Endothelial cell of umbilical vein (primary cell): ENCODE data around the gene GIMAP7. TPM values are rescaled to one million over a fixed set of nuclear protein-coding genes. Genes with fewer than 3 reads are reported as not detected.

Experiments
- BruUV-seq: library from RNA; stranded (reverse); fragments of 400-500 nt; replicated peaks from 2 replicates; lab custom pipeline; 2021; lab: Mats Ljungman, UMichigan
- CTCF ChIA-PET: fragments of 300-600, 350-600 bp; sonication (Branson Sonifier 250); formaldehyde crosslinking; loops from one replicate; lab custom pipeline; 2021; ENCODE audit warnings: antibody characterized with exemption, inconsistent platforms; lab: Charles Lee
- POLR2A ChIA-PET: fragments of 300-600, 350-600 bp; sonication (Branson Sonifier 250); formaldehyde crosslinking; loops from one replicate; lab custom pipeline; 2021; ENCODE audit warnings: antibody characterized with exemption, inconsistent platforms; lab: Charles Lee
- DNase-seq: peaks from one replicate; pipeline ENCODE4 v3.0.0-alpha.2; 2011; ENCODE audit warnings: low read depth, low spot score
- FAIRE-seq: peaks from 2 replicates; lab custom pipeline; 2011; peaks lifted over from hg19 to GRCh38; lab: Jason Lieb, UNC
- H2AFZ ChIP-seq: 2 replicates; pipeline ENCODE4 v1.6.0; 2012; ENCODE audit warnings: low read depth, low read length, control low read depth, inconsistent platforms
- H3K27ac ChIP-seq: 2 replicates; pipeline ENCODE4 v1.5.1; 2011; ENCODE audit warnings: low read depth, mild to moderate bottlenecking, control low read depth, low read length, moderate library complexity; ENCODE audit not compliant: insufficient read depth
- H3K27me3 ChIP-seq, 2 experiments: 2 replicates each; pipeline versions ENCODE4 v1.6.0 to v1.6.1; 2011; ENCODE audit warnings: low read length in 2 of 2, mixed read lengths in 1 of 2; ENCODE audit not compliant: control insufficient read depth in 2 of 2, insufficient read depth in 2 of 2
- H3K36me3 ChIP-seq, 2 experiments: 2 replicates in 1 of 2; 3 replicates in 1 of 2; pipeline ENCODE4 v1.5.1; 2011; ENCODE audit warnings: low read length in 2 of 2, mild to moderate bottlenecking in 1 of 2, moderate library complexity in 1 of 2; ENCODE audit not compliant: control insufficient read depth in 2 of 2, insufficient read depth in 2 of 2; ENCODE audit errors: extremely low read depth in 1 of 2
- H3K4me1 ChIP-seq: 3 replicates; pipeline ENCODE4 v1.5.1; 2011; ENCODE audit warnings: mild to moderate bottlenecking, low read length; ENCODE audit not compliant: control insufficient read depth, insufficient read depth; ENCODE audit errors: extremely low read depth
- H3K4me2 ChIP-seq: 2 replicates; pipeline ENCODE4 v1.6.1; 2011; ENCODE audit warnings: low read length, control low read depth, mixed read lengths; ENCODE audit not compliant: insufficient read depth
- H3K4me3 ChIP-seq, 3 experiments: fragments of 200-600 bp in 1 of 3; sonication (generic), shearing (Covaris generic) in 1 of 3; replicated peaks in 1 of 3; 2 replicates each; pipeline ENCODE4 v1.5.1; 2011 to 2016; ENCODE audit warnings: control low read depth in 3 of 3, low read length in 3 of 3, mild to moderate bottlenecking in 2 of 3, inconsistent platforms in 1 of 3, low read depth in 1 of 3, moderate library complexity in 1 of 3; ENCODE audit not compliant: insufficient read depth in 1 of 3
- H3K79me2 ChIP-seq: 2 replicates; pipeline ENCODE4 v1.6.0; 2012; ENCODE audit warnings: low read length, inconsistent platforms; ENCODE audit not compliant: control insufficient read depth, insufficient read depth
- H3K9ac ChIP-seq: replicated peaks from 2 replicates; pipeline ENCODE3; 2011; ENCODE audit warnings: low read length, control low read depth; ENCODE audit not compliant: insufficient read depth; ENCODE audit errors: extremely low read depth
- H3K9me1 ChIP-seq: replicated peaks from 3 replicates; pipeline ENCODE4 v1.6.0; 2011; ENCODE audit warnings: mild to moderate bottlenecking, low read length; ENCODE audit not compliant: control insufficient read depth, insufficient read depth; ENCODE audit errors: extremely low read depth
- H3K9me3 ChIP-seq: replicated peaks from 2 replicates; pipeline ENCODE4 v1.5.1; 2012; ENCODE audit warnings: low read length, inconsistent platforms; ENCODE audit not compliant: control insufficient read depth, insufficient read depth
- H4K20me1 ChIP-seq: replicated peaks from 2 replicates; pipeline ENCODE3; 2011; ENCODE audit warnings: mild to moderate bottlenecking, low read length; ENCODE audit not compliant: control insufficient read depth, insufficient read depth; ENCODE audit errors: extremely low read depth
- EZH2 ChIP-seq: IDR thresholded peaks from 2 replicates; pipeline ENCODE4 v1.6.1; 2012; ENCODE audit warnings: borderline replicate concordance, low read depth, mild to moderate bottlenecking, moderate library complexity, low read length, inconsistent platforms; ENCODE audit not compliant: severe bottlenecking
- FOS ChIP-seq: IDR thresholded peaks from 2 replicates; pipeline ENCODE4 v1.6.1; 2011; ENCODE audit warnings: mild to moderate bottlenecking, low read length, moderate library complexity, borderline replicate concordance; ENCODE audit not compliant: insufficient read depth
- GATA2 ChIP-seq: IDR thresholded peaks from 2 replicates; pipeline ENCODE4 v1.7.0; 2011; ENCODE audit warnings: low read depth, mild to moderate bottlenecking, moderate library complexity, mixed read lengths, low read length; ENCODE audit not compliant: insufficient read length, insufficient read depth
- JUN ChIP-seq: IDR thresholded peaks from 2 replicates; pipeline ENCODE4 v1.6.1; 2011; ENCODE audit warnings: borderline replicate concordance, low read depth; ENCODE audit not compliant: insufficient read length, insufficient read depth
- MYC ChIP-seq: IDR thresholded peaks from one replicate; pipeline ENCODE4 v1.6.1; 2011; ENCODE audit warnings: mild to moderate bottlenecking, low read depth, low read length
- POLR2A ChIP-seq: IDR thresholded peaks from 2 replicates; pipeline ENCODE4 v1.6.1; 2012; ENCODE audit warnings: low read depth, mild to moderate bottlenecking, control low read depth, low read length
- POLR2AphosphoS5 ChIP-seq: IDR thresholded peaks from 2 replicates; pipeline ENCODE4 v1.6.1; 2012; ENCODE audit warnings: low read depth, mild to moderate bottlenecking, control low read depth, low read length, moderate library complexity; ENCODE audit not compliant: insufficient read depth
- dilution Hi-C: fragments of 300-500 bp; cut with MboI; formaldehyde crosslinking; loops from one replicate; pipeline ENCODE4 v1.15.0; 2019; ENCODE audit warnings: low sequenced_read_pairs; ENCODE audit not compliant: extremely low pct_ligation_motif_present
- intact Hi-C: fragments of 100-400 bp; cut with micrococcal nuclease; formaldehyde crosslinking; loops from one replicate; pipeline ENCODE4 v1.10.0; 2022
- polyA plus RNA-seq, 4 experiments: library from polyadenylated mRNA; depleted of rRNA in 3 of 4; stranded (reverse) in 3 of 4; unstranded in 1 of 4; fragments of >200 nt; gene quantifications; 2 replicates each; pipeline versions ENCODE4 v1.2.1 to v1.2.3, GENCODE V29; 2011 to 2012; ENCODE audit warnings: missing spikeins in 1 of 4
- total RNA-seq: library from RNA; stranded (reverse); gene quantifications from 2 replicates; pipeline ENCODE4 v1.2.3, GENCODE V29; 2021
- TF ChIP-seq, protein P1 (sequence below): IDR thresholded peaks from 2 replicates; pipeline ENCODE4 v1.6.1; 2011; ENCODE audit not compliant: insufficient read depth, insufficient read length
- TF ChIP-seq, protein P2 (sequence below), 2 donors: IDR thresholded peaks; 1 replicate in 1 of 2; 2 replicates in 1 of 2; pipeline ENCODE4 v1.5.1; 2011; ENCODE audit warnings: low read length in 2 of 2, mild to moderate bottlenecking in 2 of 2, moderate library complexity in 2 of 2, control low read depth in 1 of 2, inconsistent platforms in 1 of 2, low read depth in 1 of 2; ENCODE audit not compliant: insufficient read depth in 1 of 2; ENCODE audit errors: extremely low read depth in 1 of 2

Gene GIMAP7
- total and polyA plus RNA-seq, 2 donors (not counting 3 experiments of a cell fraction or from before 2014, with no cell fraction given): 42.4 to 43.4 TPM

DNA sequence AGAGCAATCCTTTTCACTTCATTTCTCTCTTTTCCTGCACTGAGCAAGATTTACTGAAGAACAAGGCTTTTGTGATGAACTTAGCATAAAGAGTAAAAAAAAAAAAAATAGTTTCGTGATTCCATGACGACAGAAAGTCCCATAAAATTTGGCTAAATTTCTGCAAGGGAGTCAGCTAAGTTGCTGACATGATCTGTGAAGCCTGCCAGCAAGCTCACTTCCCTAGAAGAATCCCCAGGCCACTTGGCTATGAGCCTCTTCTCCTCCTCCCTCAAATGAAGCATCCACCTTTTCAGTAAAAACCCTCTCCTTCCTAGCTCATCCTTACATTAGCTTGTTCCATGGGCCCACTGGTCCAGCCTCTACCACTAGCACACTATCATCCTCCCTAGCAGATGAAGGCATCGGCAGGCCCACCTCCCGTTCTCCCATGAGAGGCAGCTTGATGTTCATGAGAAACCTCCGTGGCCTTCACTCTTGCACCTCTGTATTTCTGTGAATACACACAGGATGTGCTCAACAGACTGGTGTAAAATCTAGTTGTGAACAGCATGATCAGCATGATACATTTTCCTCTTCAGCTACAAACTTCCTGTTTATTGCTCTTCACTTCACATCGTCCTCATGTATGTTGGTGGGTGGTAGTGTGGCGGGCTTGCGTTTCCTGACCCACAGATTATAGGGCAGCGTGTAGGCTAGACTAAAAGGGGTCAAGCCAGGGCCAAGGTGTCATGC is 33.3 kb upstream of the GIMAP7 start:
- no peaks in the 10 kb centered on the region for H3K79me2 ChIP-seq
- no peak overlapping the region for H3K4me3 ChIP-seq
- no peaks in the 10 kb centered on the region for H3K9me1 ChIP-seq
- no peak for FAIRE-seq
- H3K27ac ChIP-seq: no peak overlapping the region
- ChIA-PET POLR2A (no interaction called here), CTCF (interaction anchor here (1.2 to 3.6 kb wide), 2 partner anchors 9 to 32 kb away, joined by 3 to 17 read pairs; no protein-coding TSS in a partner anchor)
- H3K36me3 ChIP-seq: peaks cover 5 to 34% of the 10 kb centered on the region in 2 experiments
- TF ChIP-seq POLR2A (no peak), GATA2 (no peak), JUN (no peak), MYC (no peak), POLR2AphosphoS5 (no peak), EZH2 (no peak), FOS (no peak)
- TF ChIP-seq, protein P1, sequence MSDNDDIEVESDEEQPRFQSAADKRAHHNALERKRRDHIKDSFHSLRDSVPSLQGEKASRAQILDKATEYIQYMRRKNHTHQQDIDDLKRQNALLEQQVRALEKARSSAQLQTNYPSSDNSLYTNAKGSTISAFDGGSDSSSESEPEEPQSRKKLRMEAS: no peak
- TF ChIP-seq, protein P2, sequence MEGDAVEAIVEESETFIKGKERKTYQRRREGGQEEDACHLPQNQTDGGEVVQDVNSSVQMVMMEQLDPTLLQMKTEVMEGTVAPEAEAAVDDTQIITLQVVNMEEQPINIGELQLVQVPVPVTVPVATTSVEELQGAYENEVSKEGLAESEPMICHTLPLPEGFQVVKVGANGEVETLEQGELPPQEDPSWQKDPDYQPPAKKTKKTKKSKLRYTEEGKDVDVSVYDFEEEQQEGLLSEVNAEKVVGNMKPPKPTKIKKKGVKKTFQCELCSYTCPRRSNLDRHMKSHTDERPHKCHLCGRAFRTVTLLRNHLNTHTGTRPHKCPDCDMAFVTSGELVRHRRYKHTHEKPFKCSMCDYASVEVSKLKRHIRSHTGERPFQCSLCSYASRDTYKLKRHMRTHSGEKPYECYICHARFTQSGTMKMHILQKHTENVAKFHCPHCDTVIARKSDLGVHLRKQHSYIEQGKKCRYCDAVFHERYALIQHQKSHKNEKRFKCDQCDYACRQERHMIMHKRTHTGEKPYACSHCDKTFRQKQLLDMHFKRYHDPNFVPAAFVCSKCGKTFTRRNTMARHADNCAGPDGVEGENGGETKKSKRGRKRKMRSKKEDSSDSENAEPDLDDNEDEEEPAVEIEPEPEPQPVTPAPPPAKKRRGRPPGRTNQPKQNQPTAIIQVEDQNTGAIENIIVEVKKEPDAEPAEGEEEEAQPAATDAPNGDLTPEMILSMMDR (IDR thresholded peaks at IDR 0.05; ENCODE audit: extremely low read depth in 1 of 2, insufficient read depth in 1 of 2, low read depth in 1 of 2, low read length in 2 of 2): no peak
- BruUV-seq: no TSS peak
- H4K20me1 ChIP-seq: no peaks in the 10 kb centered on the region
- intact Hi-C loops (no loop called here), dilution Hi-C loops (no loop called here)
- no peaks in the 10 kb centered on the region for H3K9me3 ChIP-seq
- H3K4me1 ChIP-seq: peaks cover 15% of the 10 kb centered on the region
- H3K4me2 ChIP-seq: no peak overlapping the region
- H2AFZ ChIP-seq: no peak overlapping the region
- DNase-seq: no peak
- no peak overlapping the region for H3K9ac ChIP-seq
- no peaks in the 10 kb centered on the region for H3K27me3 ChIP-seq
